Hepatocyte (in vitro differentiated cells): ENCODE results near the gene SLC47A1. TPM values are rescaled to one million over a fixed set of nuclear protein-coding genes. Genes with fewer than 3 reads are reported as not detected.
"Not testable (repeated sequence)": the region's sequence is repeated elsewhere in the genome, so short reads cannot be mapped to it uniquely, and the experiment has no call there.

Source experiments
- DNase-seq: peaks from one replicate; pipeline ENCODE4 v3.0.0-alpha.2; 2016; ENCODE audit warnings: low spot score
- H2AFZ ChIP-seq: fragments of 200-600 bp; sonication (generic); 2 replicates; pipeline ENCODE4 v1.6.0; 2016; ENCODE audit warnings: antibody characterized with exemption, mild to moderate bottlenecking
- H3K27ac ChIP-seq: fragments of 200-600 bp; sonication (generic); 2 replicates; pipeline ENCODE4 v1.5.1; 2016; ENCODE audit warnings: mild to moderate bottlenecking
- H3K27me3 ChIP-seq: fragments of 200-600 bp; sonication (generic); 2 replicates; pipeline ENCODE4 v1.6.1; 2016
- H3K36me3 ChIP-seq: fragments of 200-600 bp; sonication (generic); replicated peaks from 2 replicates; pipeline ENCODE4 v1.5.1; 2016; ENCODE audit warnings: low read depth; ENCODE audit not compliant: insufficient read depth
- H3K4me1 ChIP-seq: fragments of 200-600 bp; sonication (generic); 2 replicates; pipeline ENCODE4 v1.5.1; 2016; ENCODE audit warnings: mild to moderate bottlenecking, moderate library complexity; ENCODE audit not compliant: insufficient read depth
- H3K4me2 ChIP-seq: fragments of 200-600 bp; sonication (generic); 2 replicates; pipeline ENCODE4 v1.6.0; 2016
- H3K4me3 ChIP-seq: fragments of 200-600 bp; sonication (generic); 2 replicates; pipeline ENCODE4 v1.5.1; 2016; ENCODE audit warnings: mild to moderate bottlenecking
- H3K79me2 ChIP-seq: fragments of 200-600 bp; sonication (generic); 2 replicates; pipeline ENCODE4 v1.6.0; 2017; ENCODE audit warnings: mild to moderate bottlenecking
- H3K9me2 ChIP-seq: fragments of 200-600 bp; sonication (generic); replicated peaks from 2 replicates; pipeline ENCODE4 v1.6.0; 2017; ENCODE audit warnings: mild to moderate bottlenecking; ENCODE audit not compliant: insufficient read depth
- H3K9me3 ChIP-seq: fragments of 200-600 bp; sonication (generic); 2 replicates; pipeline ENCODE4 v1.5.1; 2016; ENCODE audit warnings: low read depth, mild to moderate bottlenecking
- H4K20me1 ChIP-seq: fragments of 200-600 bp; sonication (generic); 2 replicates; pipeline ENCODE4 v1.6.0; 2016; ENCODE audit warnings: mild to moderate bottlenecking; ENCODE audit not compliant: insufficient read depth, poor library complexity, severe bottlenecking
- CTCF ChIP-seq: fragments of 200-600 bp; sonication (generic); IDR thresholded peaks from 2 replicates; pipeline ENCODE4 v1.5.1; 2016; ENCODE audit warnings: antibody characterized with exemption, mild to moderate bottlenecking; ENCODE audit not compliant: poor library complexity
- EZH2 ChIP-seq: fragments of 200-600 bp; sonication (generic); IDR thresholded peaks from 2 replicates; pipeline ENCODE4 v1.6.1; 2016; ENCODE audit warnings: antibody characterized with exemption, mild to moderate bottlenecking, borderline replicate concordance
- EZH2phosphoT487 ChIP-seq: fragments of 200-600 bp; sonication (generic); IDR thresholded peaks from one replicate; pipeline ENCODE4 v1.6.1; 2018; ENCODE audit warnings: antibody characterized with exemption, mild to moderate bottlenecking, low read depth, moderate library complexity; ENCODE audit not compliant: unreplicated experiment, severe bottlenecking
- WGBS: methylation state at CpG from one replicate; pipeline ENCODE4 v1.1.6; 2016; ENCODE audit warnings: low lambda C conversion rate; ENCODE audit errors: missing lambda C conversion rate; 5-methylcytosine and 5-hydroxymethylcytosine counted together
- polyA plus RNA-seq: library from polyadenylated mRNA; unstranded; fragments of >200 nt; fragmentation: Nextera tagmentation; extraction: Ambion mirVana; gene quantifications from 2 replicates; pipeline ENCODE4 v1.2.1, GENCODE V29; 2016
- total RNA-seq: library from RNA; depleted of rRNA; stranded (reverse); fragments of >200 nt; gene quantifications from 2 replicates; pipeline ENCODE4 v1.2.3, GENCODE V29; 2014

SLC47A1 gene
- total and polyA plus RNA-seq, 2 experiments from 2014 or later, result 26.4 to 38.4 TPM

GRCh38 chr17:19495828-19496528, 37.7 kb upstream of the SLC47A1 start:
- 91% methylated on average over 6 of the region's 6 CpGs for WGBS
- no peak for DNase-seq

GRCh38 chr17:19497624-19498023, 36.0 kb upstream of the SLC47A1 start:
- no peak for DNase-seq
- Histone ChIP-seq H3K27me3 (no peaks in the 10 kb centered on the region), H3K4me1 (no peaks in the 10 kb centered on the region), H3K36me3 (no peaks in the 10 kb centered on the region), H4K20me1 (no peaks in the 10 kb centered on the region), H3K4me2 (no peak overlapping the region), H3K4me3 (no peak overlapping the region), H3K27ac (no peak overlapping the region), H3K79me2 (no peaks in the 10 kb centered on the region), H3K9me3 (no peaks in the 10 kb centered on the region), H3K9me2 (no peaks in the 10 kb centered on the region), H2AFZ (no peak overlapping the region)
- no peak for TF ChIP-seq EZH2phosphoT487
- TF ChIP-seq CTCF, result no peak
- no peak for TF ChIP-seq EZH2

More at GRCh38 chr17:19495828-19496528, 37.7 kb upstream of the SLC47A1 start:
- H3K4me3 ChIP-seq, result no peak overlapping the region
- H3K79me2 ChIP-seq, result no peaks in the 10 kb centered on the region
- H3K9me2 ChIP-seq, result no peaks in the 10 kb centered on the region
- H3K36me3 ChIP-seq, result no peaks in the 10 kb centered on the region
- no peaks in the 10 kb centered on the region for H3K9me3 ChIP-seq
- H3K27me3 ChIP-seq, result no peaks in the 10 kb centered on the region
- no peak for TF ChIP-seq CTCF
- TF ChIP-seq EZH2phosphoT487, result no peak
- TF ChIP-seq EZH2, result no peak
- no peak overlapping the region for H2AFZ ChIP-seq
- H3K4me1 ChIP-seq, result no peaks in the 10 kb centered on the region
- H3K4me2 ChIP-seq, result no peak overlapping the region
- no peaks in the 10 kb centered on the region for H4K20me1 ChIP-seq
- no peak overlapping the region for H3K27ac ChIP-seq

GRCh38 chr17:19501219-19501618, 32.4 kb upstream of the SLC47A1 start:
- Histone ChIP-seq H2AFZ (no peak overlapping the region), H3K9me2 (no peaks in the 10 kb centered on the region), H3K79me2 (no peaks in the 10 kb centered on the region), H3K27ac (no peak overlapping the region), H3K4me1 (no peaks in the 10 kb centered on the region), H4K20me1 (no peaks in the 10 kb centered on the region), H3K4me3 (no peak overlapping the region), H3K36me3 (no peaks in the 10 kb centered on the region), H3K9me3 (no peaks in the 10 kb centered on the region), H3K27me3 (no peaks in the 10 kb centered on the region), H3K4me2 (no peak overlapping the region)
- DNase-seq, result no peak
- no peak for TF ChIP-seq EZH2phosphoT487
- no peak for TF ChIP-seq CTCF
- no peak for TF ChIP-seq EZH2
- 87% methylated on average over 2 of the region's 2 CpGs for WGBS

GRCh38 chr17:19502517-19502916, 31.1 kb upstream of the SLC47A1 start:
- H3K27ac ChIP-seq, result no peak overlapping the region
- H3K4me1 ChIP-seq, result no peaks in the 10 kb centered on the region
- no peaks in the 10 kb centered on the region for H3K9me2 ChIP-seq
- H3K27me3 ChIP-seq, result no peaks in the 10 kb centered on the region
- H3K4me3 ChIP-seq, result no peak overlapping the region
- no peaks in the 10 kb centered on the region for H4K20me1 ChIP-seq
- no peak for DNase-seq
- WGBS, result 87% methylated on average over 9 of the region's 9 CpGs
- H2AFZ ChIP-seq, result no peak overlapping the region
- TF ChIP-seq EZH2 (no peak), EZH2phosphoT487 (no peak), CTCF (no peak)
- H3K4me2 ChIP-seq, result no peak overlapping the region
- H3K79me2 ChIP-seq, result no peaks in the 10 kb centered on the region
- H3K36me3 ChIP-seq, result no peaks in the 10 kb centered on the region
- H3K9me3 ChIP-seq, result no peaks in the 10 kb centered on the region

GRCh38 chr17:19505561-19505960, 28.1 kb upstream of the SLC47A1 start:
- H3K4me3 ChIP-seq, H3K4me2 ChIP-seq, H3K36me3 ChIP-seq, H3K79me2 ChIP-seq, H3K9me2 ChIP-seq, H3K4me1 ChIP-seq, H3K9me3 ChIP-seq, DNase-seq, H2AFZ ChIP-seq, H3K27me3 ChIP-seq, H4K20me1 ChIP-seq: not testable (repeated sequence)
- peak overlapping the region; percentile 51 for H3K27ac ChIP-seq
- WGBS, result 41% methylated on average over 3 of the region's 4 CpGs
